ENCODE data around the gene LCN2. TPM values are rescaled to one million over a fixed set of nuclear protein-coding genes. Genes with fewer than 3 reads are reported as not detected.

LCN2 gene
- total and polyA plus RNA-seq, 9 of the 15 experiments (the other 6 are each of a cell fraction or from before 2014, with no cell fraction given): 0.10 to 1.2 (median 0.44) TPM; not detected in 1

GRCh38 chr9:128127568-128127989 is 21.7 kb upstream of the LCN2 start, which contains the start of gene PTGES2 (continued):
- TF ChIP-seq ZNF124 (CRISPR knock-in tag; IDR thresholded peaks at IDR 0.05): no peak
- no peak; the same call in 1 of the 2 replicates for TF ChIP-seq POLR2A (conservative IDR thresholded peaks at IDR 0.05)
- no peak for TF ChIP-seq DNMT1 (IDR thresholded peaks at IDR 0.05)
- TF ChIP-seq ZNF766 (CRISPR knock-in tag; conservative IDR thresholded peaks at IDR 0.05): no peak
- TF ChIP-seq TARDBP (IDR thresholded peaks at IDR 0.05): peak; percentile 52; the same call in 1 of the 2 replicates
- no peak for TF ChIP-seq NFIC (IDR thresholded peaks at IDR 0.05)
- TF ChIP-seq ZNF717 (CRISPR knock-in tag; IDR thresholded peaks at IDR 0.05): no peak
- TF ChIP-seq FOXK1 (CRISPR knock-in tag; IDR thresholded peaks at IDR 0.05; ENCODE audit: borderline replicate concordance): no peak
- TF ChIP-seq TSC22D4 (tag; IDR thresholded peaks at IDR 0.05): no peak
- 0 out of 2 replicates have a peak, but pooled peaks have one; percentile 12 for TF ChIP-seq NR3C1 (CRISPR knock-in tag; IDR thresholded peaks at IDR 0.05)
- no peak for TF ChIP-seq NFXL1 (CRISPR knock-in tag; IDR thresholded peaks at IDR 0.05)
- TF ChIP-seq ZNF586 (CRISPR knock-in tag; conservative IDR thresholded peaks at IDR 0.05): no peak
- 0 out of 2 replicates have a peak, but pooled peaks have one; percentile 28 for TF ChIP-seq NFRKB (IDR thresholded peaks at IDR 0.05; ENCODE audit: low read depth)
- no peak for TF ChIP-seq GTF2A2 (tag; IDR thresholded peaks at IDR 0.05)
- TF ChIP-seq ZNF57 (CRISPR knock-in tag; IDR thresholded peaks at IDR 0.05): no peak
- TF ChIP-seq HDAC8 (tag; IDR thresholded peaks at IDR 0.05): no peak
- no peak for TF ChIP-seq NCOA4 (IDR thresholded peaks at IDR 0.05; ENCODE audit: partially characterized antibody)
- TF ChIP-seq ZZZ3 (IDR thresholded peaks at IDR 0.05): no peak
- TF ChIP-seq TCF3 (CRISPR knock-in tag; IDR thresholded peaks at IDR 0.05): no peak
- TF ChIP-seq CBX8 (IDR thresholded peaks at IDR 0.05; ENCODE audit: borderline replicate concordance, extremely low read depth, low read depth, low read length, poor library complexity, severe bottlenecking): no peak
- TF ChIP-seq TBP (optimal IDR thresholded peaks at IDR 0.05; ENCODE audit: low read depth, low read length): peak; percentile 57
- peak in 2 of 3 experiments; percentile 46 to 71 for TF ChIP-seq YY1 (IDR thresholded peaks at IDR 0.05; ENCODE audit: borderline replicate concordance in 1 of 3, control insufficient read depth in 1 of 3, extremely low read depth in 1 of 3, insufficient read depth in 3 of 3, insufficient read length in 1 of 3, insufficient replicate concordance in 2 of 3, low read depth in 1 of 3, low read length in 2 of 3)
- TF ChIP-seq NCOA2 (IDR thresholded peaks at IDR 0.05; ENCODE audit: partially characterized antibody in 2 of 2): no peak
- TF ChIP-seq ZNF589 (CRISPR knock-in tag; IDR thresholded peaks at IDR 0.05; ENCODE audit: low read depth): 0 out of 2 replicates have a peak, but pooled peaks have one; percentile 26
- peak in 1 of 2 experiments; percentile 74 for TF ChIP-seq E2F6 (IDR thresholded peaks at IDR 0.05; ENCODE audit: borderline replicate concordance in 1 of 2, extremely low read depth in 1 of 2, insufficient read depth in 1 of 2, insufficient read length in 1 of 2, low read depth in 1 of 2, low read length in 1 of 2, poor library complexity in 1 of 2, severe bottlenecking in 1 of 2)
- TF ChIP-seq, protein P1, sequence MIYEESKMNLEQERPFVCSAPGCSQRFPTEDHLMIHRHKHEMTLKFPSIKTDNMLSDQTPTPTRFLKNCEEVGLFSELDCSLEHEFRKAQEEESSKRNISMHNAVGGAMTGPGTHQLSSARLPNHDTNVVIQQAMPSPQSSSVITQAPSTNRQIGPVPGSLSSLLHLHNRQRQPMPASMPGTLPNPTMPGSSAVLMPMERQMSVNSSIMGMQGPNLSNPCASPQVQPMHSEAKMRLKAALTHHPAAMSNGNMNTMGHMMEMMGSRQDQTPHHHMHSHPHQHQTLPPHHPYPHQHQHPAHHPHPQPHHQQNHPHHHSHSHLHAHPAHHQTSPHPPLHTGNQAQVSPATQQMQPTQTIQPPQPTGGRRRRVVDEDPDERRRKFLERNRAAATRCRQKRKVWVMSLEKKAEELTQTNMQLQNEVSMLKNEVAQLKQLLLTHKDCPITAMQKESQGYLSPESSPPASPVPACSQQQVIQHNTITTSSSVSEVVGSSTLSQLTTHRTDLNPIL (CRISPR knock-in tag; IDR thresholded peaks at IDR 0.05): no peak
- TF ChIP-seq GATAD2B (IDR thresholded peaks at IDR 0.05; ENCODE audit: borderline replicate concordance): peak; percentile 92
- TF ChIP-seq, protein P2, sequence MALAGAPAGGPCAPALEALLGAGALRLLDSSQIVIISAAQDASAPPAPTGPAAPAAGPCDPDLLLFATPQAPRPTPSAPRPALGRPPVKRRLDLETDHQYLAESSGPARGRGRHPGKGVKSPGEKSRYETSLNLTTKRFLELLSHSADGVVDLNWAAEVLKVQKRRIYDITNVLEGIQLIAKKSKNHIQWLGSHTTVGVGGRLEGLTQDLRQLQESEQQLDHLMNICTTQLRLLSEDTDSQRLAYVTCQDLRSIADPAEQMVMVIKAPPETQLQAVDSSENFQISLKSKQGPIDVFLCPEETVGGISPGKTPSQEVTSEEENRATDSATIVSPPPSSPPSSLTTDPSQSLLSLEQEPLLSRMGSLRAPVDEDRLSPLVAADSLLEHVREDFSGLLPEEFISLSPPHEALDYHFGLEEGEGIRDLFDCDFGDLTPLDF (CRISPR knock-in tag; IDR thresholded peaks at IDR 0.05): no peak
